Fibroblast of mammary gland (primary cell): ENCODE results near the gene PKP4.

Source experiments
- DNase-seq: peaks from one replicate; pipeline ENCODE4 v3.0.0-alpha.2; 2010; ENCODE audit warnings: low read depth
- H3K4me3 ChIP-seq: 2 replicates; pipeline ENCODE4 v1.5.1; 2011; ENCODE audit warnings: low read depth, mild to moderate bottlenecking, low read length, moderate library complexity; ENCODE audit not compliant: control insufficient read depth
- TF ChIP-seq, protein P1 (sequence below): conservative IDR thresholded peaks from 2 replicates; pipeline ENCODE4 v1.5.1; 2011; ENCODE audit warnings: low read depth, low read length, inconsistent platforms; ENCODE audit not compliant: control insufficient read depth, insufficient read depth

The PKP4 gene

GRCh38 chr2:158635961-158636601 is 179.3 kb downstream of the PKP4 start:
- no peak overlapping the region for H3K4me3 ChIP-seq
- no peak for DNase-seq
- TF ChIP-seq, protein P1, sequence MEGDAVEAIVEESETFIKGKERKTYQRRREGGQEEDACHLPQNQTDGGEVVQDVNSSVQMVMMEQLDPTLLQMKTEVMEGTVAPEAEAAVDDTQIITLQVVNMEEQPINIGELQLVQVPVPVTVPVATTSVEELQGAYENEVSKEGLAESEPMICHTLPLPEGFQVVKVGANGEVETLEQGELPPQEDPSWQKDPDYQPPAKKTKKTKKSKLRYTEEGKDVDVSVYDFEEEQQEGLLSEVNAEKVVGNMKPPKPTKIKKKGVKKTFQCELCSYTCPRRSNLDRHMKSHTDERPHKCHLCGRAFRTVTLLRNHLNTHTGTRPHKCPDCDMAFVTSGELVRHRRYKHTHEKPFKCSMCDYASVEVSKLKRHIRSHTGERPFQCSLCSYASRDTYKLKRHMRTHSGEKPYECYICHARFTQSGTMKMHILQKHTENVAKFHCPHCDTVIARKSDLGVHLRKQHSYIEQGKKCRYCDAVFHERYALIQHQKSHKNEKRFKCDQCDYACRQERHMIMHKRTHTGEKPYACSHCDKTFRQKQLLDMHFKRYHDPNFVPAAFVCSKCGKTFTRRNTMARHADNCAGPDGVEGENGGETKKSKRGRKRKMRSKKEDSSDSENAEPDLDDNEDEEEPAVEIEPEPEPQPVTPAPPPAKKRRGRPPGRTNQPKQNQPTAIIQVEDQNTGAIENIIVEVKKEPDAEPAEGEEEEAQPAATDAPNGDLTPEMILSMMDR, result no peak

- DNase-seq, result no peak
- H3K4me3 ChIP-seq, result no peak overlapping the region
- TF ChIP-seq, protein P1, result no peak
Observed at GRCh38 chr2:158637357-158637756, 180.6 kb downstream of the PKP4 start.

- no peak overlapping the region for H3K4me3 ChIP-seq
- TF ChIP-seq, protein P1, result no peak
- peak; percentile 71 for DNase-seq
Observed at GRCh38 chr2:158644139-158644538, 187.4 kb downstream of the PKP4 start.

GRCh38 chr2:158645299-158645698 is 188.5 kb downstream of the PKP4 start:
- DNase-seq, result no peak
- TF ChIP-seq, protein P1, result no peak

GRCh38 chr2:158647436-158648231 is 190.9 kb downstream of the PKP4 start:
- TF ChIP-seq, protein P1, result no peak
- no peak overlapping the region for H3K4me3 ChIP-seq
- DNase-seq, result no peak

More at GRCh38 chr2:158645299-158645698, 188.5 kb downstream of the PKP4 start:
- H3K4me3 ChIP-seq, result no peak overlapping the region

DNA sequence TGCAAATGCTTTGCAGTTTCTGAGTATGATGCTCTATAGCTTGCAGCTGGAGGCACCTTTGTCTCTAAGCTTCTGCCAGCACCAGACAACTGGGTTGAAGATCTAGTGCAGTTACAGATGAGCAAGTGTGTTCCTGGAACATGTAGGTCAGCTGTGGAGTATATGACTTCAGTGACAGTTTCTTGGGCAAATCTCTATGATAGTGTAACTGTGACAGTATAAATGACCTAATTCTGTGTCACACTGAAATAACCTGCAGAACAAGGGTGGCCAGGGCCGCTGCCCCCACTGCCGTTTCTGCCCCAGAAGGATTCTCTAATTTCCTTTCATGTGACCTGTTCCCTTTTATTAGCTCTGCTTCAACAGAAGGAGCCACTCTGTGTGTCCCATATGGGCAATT is 193.1 kb downstream of the PKP4 start:
- H3K4me3 ChIP-seq, result no peak overlapping the region
- TF ChIP-seq, protein P1, result no peak
- DNase-seq, result no peak
